ENCODE results near the gene CHST14. TPM values are rescaled to one million over a fixed set of nuclear protein-coding genes. Genes with fewer than 3 reads are reported as not detected.

The CHST14 gene
- total and polyA plus RNA-seq, 11 donors = 6.0 to 10.8 (median 8.0) TPM

GRCh38 chr15:40436892-40437751 is 33.7 kb upstream of the CHST14 start:
- intact Hi-C loops (cut with DNase I) = no loop called here
- WGBS, 4 donors = 16 to 35% (median 23%) methylated on average over 17 of the region's 17 CpGs
- ATAC-seq = no peak
- no peak overlapping the region for H3K27ac ChIP-seq
- H3K27me3 ChIP-seq = peaks cover 0 to 44% (median 13%) of the 10 kb centered on the region in 9 donors
- H3K36me3 ChIP-seq = no peaks in the 10 kb centered on the region
- H3K4me3 ChIP-seq = peak overlapping the region in 10 of 12 donors; percentile 27 to 54 (median 48)
- H3K4me1 ChIP-seq = peaks cover 9 to 54% (median 26%) of the 10 kb centered on the region in 12 donors
- peak in 1 of 5 donors; percentile 60 for DNase-seq
- H3K9me3 ChIP-seq = no peaks in the 10 kb centered on the region
- TF ChIP-seq POLR2A (IDR thresholded peaks at IDR 0.05) = no peak
- TF ChIP-seq CTCF (IDR thresholded peaks at IDR 0.05) = no peak

GRCh38 chr15:40437752-40438687 is 32.8 kb upstream of the CHST14 start:
- Histone ChIP-seq H3K4me1 (peaks cover 9 to 63% (median 35%) of the 10 kb centered on the region in 12 donors), H3K4me3 (no peak overlapping the region), H3K9me3 (no peaks in the 10 kb centered on the region), H3K27me3 (peaks cover 0 to 44% (median 13%) of the 10 kb centered on the region in 9 donors), H3K36me3 (no peaks in the 10 kb centered on the region), H3K27ac (no peak overlapping the region)
- no peak for TF ChIP-seq POLR2A (IDR thresholded peaks at IDR 0.05)
- WGBS, 4 donors = 55 to 68% (median 60%) methylated on average over 19 to 21 of the region's 21 CpGs
- intact Hi-C loops (cut with DNase I) = no loop called here
- peak in 1 of 5 donors; percentile 54 for DNase-seq
- no peak for ATAC-seq

- Histone ChIP-seq H3K36me3 (no peaks in the 10 kb centered on the region), H3K9me3 (no peaks in the 10 kb centered on the region), H3K27me3 (peaks cover 0 to 44% (median 13%) of the 10 kb centered on the region in 9 donors), H3K27ac (peak overlapping the region in 2 of 12 donors; percentile 10 to 82), H3K4me3 (no peak overlapping the region), H3K4me1 (peaks cover 9 to 70% (median 41%) of the 10 kb centered on the region in 12 donors)
- ATAC-seq (no peak), DNase-seq (peak in 1 of 5 donors; percentile 40)
- intact Hi-C loops (cut with DNase I) = no loop called here
- no peak for TF ChIP-seq CTCF (IDR thresholded peaks at IDR 0.05)
- TF ChIP-seq POLR2A (IDR thresholded peaks at IDR 0.05) = no peak
- 51 to 57% (median 53%) methylated on average over 12 of the region's 12 CpGs for WGBS, 4 donors
These were observed 32.1 kb upstream of the CHST14 start for GRCh38 chr15:40438712-40439111.

- DNase-seq = peak in 1 of 5 donors; percentile 52
- Histone ChIP-seq H3K27me3 (peaks cover 0 to 41% (median 13%) of the 10 kb centered on the region in 9 donors), H3K27ac (peak overlapping the region in 7 of 12 donors; percentile 5 to 82 (median 49)), H3K4me1 (peaks cover 9 to 75% (median 47%) of the 10 kb centered on the region in 12 donors), H3K36me3 (no peaks in the 10 kb centered on the region), H3K4me3 (peak overlapping the region in 10 of 12 donors; percentile 44 to 100 (median 94)), H3K9me3 (no peaks in the 10 kb centered on the region)
- 21 to 38% (median 26%) methylated on average over 10 to 15 of the region's 15 CpGs for WGBS, 4 donors
- TF ChIP-seq CTCF (IDR thresholded peaks at IDR 0.05) (no peak), POLR2A (IDR thresholded peaks at IDR 0.05) (no peak)
- intact Hi-C loops (cut with DNase I) = no loop called here
- ATAC-seq = peak in 3 of 4 donors; percentile 1 to 4 (median 2)
These were observed 31.3 kb upstream of the CHST14 start for GRCh38 chr15:40439461-40439959.

Data from heart left ventricle (tissue), 16 donors.